ENCODE results near the gene TAOK1.

Gene TAOK1

DNA sequence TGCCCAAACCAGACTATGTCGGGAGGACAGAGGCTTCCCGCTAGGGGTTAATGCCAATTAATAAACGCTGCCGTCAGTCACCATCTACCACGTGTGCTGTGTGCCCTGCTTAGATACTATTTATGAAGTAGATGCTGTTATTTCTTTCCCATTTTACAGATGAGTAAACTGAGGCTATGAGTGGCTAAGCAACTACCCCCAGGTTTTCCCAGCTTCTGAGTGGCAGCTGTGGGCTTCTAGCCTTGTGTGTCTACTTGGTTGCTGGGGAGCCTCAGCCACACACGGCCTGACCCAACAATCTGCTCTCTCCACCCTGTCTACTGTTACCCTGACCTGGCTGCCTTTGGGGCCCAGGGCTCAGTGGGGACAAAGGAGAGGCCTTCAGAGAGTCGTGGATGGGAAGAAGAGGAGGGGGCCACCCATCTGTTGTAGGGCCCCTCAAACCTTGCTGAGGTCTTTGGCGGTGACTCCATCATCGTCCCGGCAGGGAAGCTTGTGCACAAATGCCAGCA lies 192.1 kb downstream of the TAOK1 start:
- H3K36me3 ChIP-seq (replicated peaks; ENCODE audit: low read depth, low read length) = peaks cover 40% of the 10 kb centered on the region
- H3K4me3 ChIP-seq (ENCODE audit: low read length) = no peak overlapping the region
- no peak overlapping the region for H2AFZ ChIP-seq (ENCODE audit: low read depth, low read length)
- peaks cover 44% of the 10 kb centered on the region for H3K79me2 ChIP-seq (ENCODE audit: low read length)
- H4K20me1 ChIP-seq (ENCODE audit: insufficient read depth, low read length) = peaks cover 8% of the 10 kb centered on the region
- H3K27ac ChIP-seq (ENCODE audit: low read length) = no peak overlapping the region
- H3K4me1 ChIP-seq (ENCODE audit: low read length) = peaks cover 20% of the 10 kb centered on the region
- H3K4me2 ChIP-seq (ENCODE audit: low read length) = no peak overlapping the region
- no peaks in the 10 kb centered on the region for H3K27me3 ChIP-seq (ENCODE audit: low read depth, low read length)
- TF ChIP-seq, protein P1, sequence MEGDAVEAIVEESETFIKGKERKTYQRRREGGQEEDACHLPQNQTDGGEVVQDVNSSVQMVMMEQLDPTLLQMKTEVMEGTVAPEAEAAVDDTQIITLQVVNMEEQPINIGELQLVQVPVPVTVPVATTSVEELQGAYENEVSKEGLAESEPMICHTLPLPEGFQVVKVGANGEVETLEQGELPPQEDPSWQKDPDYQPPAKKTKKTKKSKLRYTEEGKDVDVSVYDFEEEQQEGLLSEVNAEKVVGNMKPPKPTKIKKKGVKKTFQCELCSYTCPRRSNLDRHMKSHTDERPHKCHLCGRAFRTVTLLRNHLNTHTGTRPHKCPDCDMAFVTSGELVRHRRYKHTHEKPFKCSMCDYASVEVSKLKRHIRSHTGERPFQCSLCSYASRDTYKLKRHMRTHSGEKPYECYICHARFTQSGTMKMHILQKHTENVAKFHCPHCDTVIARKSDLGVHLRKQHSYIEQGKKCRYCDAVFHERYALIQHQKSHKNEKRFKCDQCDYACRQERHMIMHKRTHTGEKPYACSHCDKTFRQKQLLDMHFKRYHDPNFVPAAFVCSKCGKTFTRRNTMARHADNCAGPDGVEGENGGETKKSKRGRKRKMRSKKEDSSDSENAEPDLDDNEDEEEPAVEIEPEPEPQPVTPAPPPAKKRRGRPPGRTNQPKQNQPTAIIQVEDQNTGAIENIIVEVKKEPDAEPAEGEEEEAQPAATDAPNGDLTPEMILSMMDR (IDR thresholded peaks at IDR 0.05; ENCODE audit: low read depth, low read length) = no peak
- TF ChIP-seq EZH2phosphoT487 (IDR thresholded peaks at IDR 0.05; ENCODE audit: low read depth) = no peak
- H3K9me3 ChIP-seq (ENCODE audit: insufficient read depth, low read length) = no peaks in the 10 kb centered on the region
- no peak overlapping the region for H3K9ac ChIP-seq (ENCODE audit: low read length)

DNA sequence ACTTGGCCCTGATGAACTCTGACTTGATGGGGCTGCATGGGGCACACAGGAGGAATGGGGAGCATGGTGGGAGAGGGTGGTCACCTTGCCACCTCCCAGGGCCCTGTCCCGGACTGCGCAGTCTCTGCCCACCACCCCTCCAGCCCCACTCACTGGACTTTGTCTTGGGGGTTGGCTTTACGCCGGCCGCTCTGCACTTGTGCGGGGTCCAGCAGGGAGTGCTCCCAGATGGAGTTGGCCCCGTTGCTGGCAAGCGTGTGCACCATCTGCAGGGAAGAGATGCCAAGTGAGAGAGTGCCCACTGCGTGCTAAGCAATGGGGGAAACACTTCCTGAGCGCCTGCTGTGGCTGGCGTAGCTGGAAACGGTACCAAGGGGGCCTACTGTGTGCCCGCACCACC lies 192.6 kb downstream of the TAOK1 start:
- Histone ChIP-seq H3K27ac (ENCODE audit: low read length) (no peak overlapping the region), H3K9me3 (ENCODE audit: insufficient read depth, low read length) (no peaks in the 10 kb centered on the region), H3K36me3 (replicated peaks; ENCODE audit: low read depth, low read length) (peaks cover 36% of the 10 kb centered on the region), H3K4me2 (ENCODE audit: low read length) (no peak overlapping the region), H3K4me1 (ENCODE audit: low read length) (peaks cover 25% of the 10 kb centered on the region), H3K4me3 (ENCODE audit: low read length) (no peak overlapping the region), H3K79me2 (ENCODE audit: low read length) (peaks cover 48% of the 10 kb centered on the region), H4K20me1 (ENCODE audit: insufficient read depth, low read length) (peaks cover 13% of the 10 kb centered on the region), H3K9ac (ENCODE audit: low read length) (no peak overlapping the region), H3K27me3 (ENCODE audit: low read depth, low read length) (no peaks in the 10 kb centered on the region), H2AFZ (ENCODE audit: low read depth, low read length) (no peak overlapping the region)
- TF ChIP-seq, protein P1 (IDR thresholded peaks at IDR 0.05; ENCODE audit: low read depth, low read length) = no peak
- TF ChIP-seq EZH2phosphoT487 (IDR thresholded peaks at IDR 0.05; ENCODE audit: low read depth) = no peak

DNA sequence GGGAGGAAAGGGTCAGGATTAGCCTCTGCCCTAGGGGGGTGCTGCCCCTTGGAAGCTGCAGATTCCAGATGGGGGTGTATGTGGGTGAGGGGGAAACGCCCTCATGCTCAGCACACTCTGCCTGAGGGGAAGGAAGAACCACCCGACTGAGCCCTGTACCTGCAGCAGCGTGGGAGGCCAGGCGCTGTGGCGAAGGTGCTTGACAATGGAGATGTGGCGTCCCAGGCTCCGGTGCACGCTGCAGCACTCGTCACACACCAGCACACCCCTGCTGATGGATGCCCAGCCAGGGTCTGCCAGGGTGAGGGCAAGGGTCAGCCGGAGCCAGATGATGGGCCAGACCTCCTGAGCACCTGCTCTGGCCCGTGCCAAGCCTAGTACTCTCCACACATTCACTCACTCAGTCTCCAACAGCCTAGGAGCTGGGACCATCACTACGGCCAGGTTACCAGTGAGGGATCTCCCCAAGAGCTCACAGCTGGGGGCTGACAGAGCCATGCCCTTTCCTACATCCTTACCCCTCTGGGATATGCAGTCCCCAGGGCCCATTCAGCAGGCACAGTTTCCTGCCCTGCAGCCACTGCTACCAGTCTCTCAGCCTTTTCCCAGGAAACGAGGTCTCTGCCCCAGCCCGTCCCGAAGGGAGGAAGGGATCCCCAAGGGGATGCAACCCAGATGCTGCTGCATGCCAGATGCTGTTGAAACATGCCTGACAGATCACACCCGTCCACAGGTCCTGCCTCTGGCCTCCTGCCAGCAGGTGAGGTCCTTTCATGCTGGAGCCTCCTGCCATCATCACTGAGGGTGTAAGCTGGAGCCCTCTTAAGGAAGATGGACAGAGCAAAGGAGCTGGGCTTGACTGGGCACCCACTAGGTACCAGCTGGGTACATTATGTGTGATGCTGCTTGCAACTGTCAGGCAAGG lies 193.4 kb downstream of the TAOK1 start:
- Histone ChIP-seq H3K4me3 (ENCODE audit: low read length) (no peak overlapping the region), H3K36me3 (replicated peaks; ENCODE audit: low read depth, low read length) (peaks cover 32% of the 10 kb centered on the region), H3K27me3 (ENCODE audit: low read depth, low read length) (no peaks in the 10 kb centered on the region), H2AFZ (ENCODE audit: low read depth, low read length) (no peak overlapping the region), H3K4me1 (ENCODE audit: low read length) (peaks cover 30% of the 10 kb centered on the region), H3K79me2 (ENCODE audit: low read length) (peaks cover 57% of the 10 kb centered on the region), H3K9me3 (ENCODE audit: insufficient read depth, low read length) (no peaks in the 10 kb centered on the region), H3K9ac (ENCODE audit: low read length) (no peak overlapping the region), H3K4me2 (ENCODE audit: low read length) (no peak overlapping the region), H4K20me1 (ENCODE audit: insufficient read depth, low read length) (peaks cover 21% of the 10 kb centered on the region), H3K27ac (ENCODE audit: low read length) (no peak overlapping the region)
- TF ChIP-seq, protein P1 (IDR thresholded peaks at IDR 0.05; ENCODE audit: low read depth, low read length) = no peak
- no peak for TF ChIP-seq EZH2phosphoT487 (IDR thresholded peaks at IDR 0.05; ENCODE audit: low read depth)

DNA sequence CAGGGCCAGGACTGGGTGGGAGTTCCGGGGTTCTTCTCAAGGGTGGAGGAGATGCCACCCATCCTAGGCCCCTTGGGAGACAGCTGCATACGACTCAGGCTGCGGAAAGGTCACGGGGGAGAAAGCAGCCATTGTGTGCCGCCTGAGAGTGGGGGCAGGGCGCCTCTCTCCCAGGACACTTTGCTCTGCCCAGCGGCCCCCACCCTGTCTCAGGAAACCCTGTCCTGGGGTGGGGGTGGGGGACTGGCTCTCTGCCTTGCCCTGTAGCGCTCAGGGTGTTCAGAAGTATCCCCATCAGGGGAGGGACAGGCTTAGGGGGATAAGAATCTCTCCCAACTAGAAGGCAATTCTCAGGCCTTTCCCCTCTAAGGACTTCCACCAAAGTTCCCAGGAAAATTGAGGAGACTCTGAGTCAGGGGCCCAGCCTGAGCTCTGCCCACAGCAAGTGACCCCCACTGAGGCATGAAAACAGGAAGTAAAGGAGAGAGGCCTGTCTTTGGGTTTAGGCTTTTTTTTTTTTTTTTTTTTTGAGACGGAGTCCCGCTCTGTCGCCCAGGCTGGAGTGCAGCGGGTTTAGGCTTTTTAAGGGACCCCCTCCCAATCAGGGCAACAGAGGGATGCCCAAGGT lies 194.4 kb downstream of the TAOK1 start:
- TF ChIP-seq, protein P1 (IDR thresholded peaks at IDR 0.05; ENCODE audit: low read depth, low read length) = no peak
- no peak for TF ChIP-seq EZH2phosphoT487 (IDR thresholded peaks at IDR 0.05; ENCODE audit: low read depth)
- peaks cover 32% of the 10 kb centered on the region for H3K36me3 ChIP-seq (replicated peaks; ENCODE audit: low read depth, low read length)
- no peak overlapping the region for H3K9ac ChIP-seq (ENCODE audit: low read length)
- no peak overlapping the region for H2AFZ ChIP-seq (ENCODE audit: low read depth, low read length)
- H3K79me2 ChIP-seq (ENCODE audit: low read length) = peaks cover 64% of the 10 kb centered on the region
- H3K27ac ChIP-seq (ENCODE audit: low read length) = no peak overlapping the region
- H3K4me1 ChIP-seq (ENCODE audit: low read length) = peaks cover 30% of the 10 kb centered on the region
- no peaks in the 10 kb centered on the region for H3K9me3 ChIP-seq (ENCODE audit: insufficient read depth, low read length)
- H3K27me3 ChIP-seq (ENCODE audit: low read depth, low read length) = no peaks in the 10 kb centered on the region
- no peak overlapping the region for H3K4me3 ChIP-seq (ENCODE audit: low read length)
- H4K20me1 ChIP-seq (ENCODE audit: insufficient read depth, low read length) = peaks cover 23% of the 10 kb centered on the region
- peak overlapping the region; percentile 20 for H3K4me2 ChIP-seq (ENCODE audit: low read length)

All from OCI-LY3 (cell line).